ENCODE results near the gene TCF7L2.

The TCF7L2 gene

GRCh38 chr10:113207924-113208323, 257.9 kb downstream of the TCF7L2 start:
- DNase-seq = no peak

DNA sequence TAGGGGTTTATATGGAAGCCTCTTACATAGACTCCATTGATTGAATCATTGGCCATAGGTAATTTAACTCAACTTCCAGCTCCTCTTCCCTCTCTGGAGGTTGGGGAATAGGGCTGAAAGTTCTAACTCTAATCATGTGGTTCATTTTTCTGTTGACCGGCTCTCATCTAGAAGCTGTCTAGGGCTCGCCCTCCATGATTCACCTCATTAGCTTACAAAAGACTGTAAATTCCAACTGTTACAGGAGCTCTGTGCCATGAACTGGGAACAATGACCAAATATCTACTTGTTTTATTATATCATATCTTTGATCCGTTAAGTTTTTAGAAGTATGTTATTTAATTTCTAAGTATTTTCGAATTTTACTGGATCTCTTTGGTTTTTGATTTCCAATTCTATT, 263.0 kb downstream of the TCF7L2 start:
- DNase-seq = no peak

DNA sequence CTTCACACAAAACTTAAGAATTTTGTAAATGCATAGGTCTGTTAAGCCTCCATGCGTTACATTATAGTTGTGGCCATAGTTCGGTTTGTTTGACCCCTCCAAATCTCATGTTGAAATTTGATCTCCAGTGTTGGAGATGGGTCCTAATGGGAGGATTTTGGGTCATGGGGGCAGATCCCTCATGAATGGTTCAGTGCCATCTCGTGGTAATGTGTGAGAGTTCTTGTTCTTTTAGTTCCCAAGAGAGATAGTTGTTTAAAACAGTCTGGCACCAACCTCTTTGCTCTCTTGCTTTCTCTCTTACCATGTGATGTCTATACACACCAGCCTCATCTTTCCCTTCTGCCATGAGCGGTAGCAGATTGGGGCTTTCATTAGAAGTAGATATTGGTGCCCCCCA, 264.3 kb downstream of the TCF7L2 start:
- no peak for DNase-seq

DNA sequence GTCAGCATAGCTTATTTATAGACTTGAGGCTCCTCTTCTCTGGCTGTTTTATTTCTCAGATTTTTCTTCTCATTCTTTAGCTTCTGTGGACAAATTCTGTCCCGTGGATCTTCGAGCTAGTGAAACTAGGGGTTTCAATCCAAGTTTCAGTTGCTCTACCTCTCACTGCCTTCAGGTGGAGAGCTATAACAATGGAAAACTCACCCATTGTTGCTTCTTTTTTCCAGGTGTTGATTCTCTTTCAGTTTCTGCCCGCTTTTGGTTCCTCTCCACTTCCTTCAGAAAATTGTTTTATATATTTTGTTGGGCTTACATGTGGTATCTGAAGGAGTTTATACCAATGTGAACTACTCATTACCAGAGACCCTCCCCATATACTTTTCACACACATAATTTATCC, 266.1 kb downstream of the TCF7L2 start:
- DNase-seq = no peak

Data from activated T-cell treated with anti-CD3 and anti-CD28 coated beads, Interleukin-2, amount 50 U/mL, for 1 hour (primary cell).